Breast epithelium (tissue), 4 donors: Measurements from ENCODE around the gene RXFP1. TPM values are rescaled to one million over a fixed set of nuclear protein-coding genes. Genes with fewer than 3 reads are reported as not detected.

Source experiments
- DNase-seq, 2 donors: peaks; one replicate each; pipeline ENCODE4 v3.0.0-alpha.2; 2019; ENCODE audit warnings: low spot score in 2 of 2
- H3K27ac ChIP-seq, 2 donors: fragments of 200-600 bp; sonication (generic) in 1 of 2; one replicate each; pipeline ENCODE4 v1.5.1; 2016 to 2019; ENCODE audit warnings: mild to moderate bottlenecking in 1 of 2
- H3K27me3 ChIP-seq, 2 donors: fragments of 200-600 bp; sonication (generic) in 1 of 2; one replicate each; pipeline versions ENCODE4 v1.5.1 to v1.6.0; 2017 to 2019; ENCODE audit warnings: control low read depth in 1 of 2, mild to moderate bottlenecking in 1 of 2
- H3K36me3 ChIP-seq: fragments of 200-600 bp; one replicate; pipeline ENCODE4 v1.5.1; 2019
- H3K4me1 ChIP-seq, 2 donors: fragments of 200-600 bp; sonication (generic); one replicate each; pipeline ENCODE4 v1.5.1; 2016 to 2019; ENCODE audit warnings: control low read depth in 1 of 2
- H3K4me3 ChIP-seq, 3 donors: fragments of 200-600 bp; sonication (generic); 1 replicate in 2 of 3; 2 replicates in 1 of 3; pipeline ENCODE4 v1.5.1; 2016 to 2019; ENCODE audit warnings: mild to moderate bottlenecking in 3 of 3, moderate library complexity in 2 of 3
- H3K9me3 ChIP-seq, 2 donors: fragments of 200-600 bp; sonication (generic) in 1 of 2; one replicate each; pipeline ENCODE4 v1.5.1; 2016 to 2019; ENCODE audit warnings: control low read depth in 1 of 2
- CTCF ChIP-seq, 3 donors: fragments of 450-650 bp; IDR thresholded peaks; one replicate each; pipeline ENCODE4 v1.5.1; 2016 to 2017; ENCODE audit warnings: antibody characterized with exemption in 3 of 3, mild to moderate bottlenecking in 3 of 3, moderate library complexity in 3 of 3
- POLR2A ChIP-seq: fragments of 450-650 bp; IDR thresholded peaks from one replicate; pipeline ENCODE4 v1.6.1; 2016; ENCODE audit warnings: antibody characterized with exemption, mild to moderate bottlenecking, moderate library complexity
- POLR2AphosphoS5 ChIP-seq, 3 donors: sonication (generic); formaldehyde crosslinking; IDR thresholded peaks; one replicate each; pipeline ENCODE4 v1.6.1; 2017; ENCODE audit warnings: antibody characterized with exemption in 3 of 3
- intact Hi-C: fragments of 100-400 bp; cut with DNase I; formaldehyde crosslinking; loops from one replicate; pipeline ENCODE4 v1.15.1; 2023; ENCODE audit warnings: low total_unique reads
- total RNA-seq, 3 donors: library from RNA; depleted of rRNA; stranded (reverse); fragments of >200 nt; gene quantifications; one replicate each; pipeline ENCODE4 v1.1.0, GENCODE V29; 2016

The RXFP1 gene
- total RNA-seq, 3 donors from 2014 or later, result 0.15 TPM; not detected in 2

- no peak overlapping the region for H3K4me3 ChIP-seq
- no peaks in the 10 kb centered on the region for H3K36me3 ChIP-seq
- intact Hi-C loops, result no loop called here
- no peak overlapping the region for H3K27ac ChIP-seq
- no peaks in the 10 kb centered on the region for H3K4me1 ChIP-seq
- H3K27me3 ChIP-seq, result no peaks in the 10 kb centered on the region
- no peak for TF ChIP-seq POLR2A
- no peak for TF ChIP-seq CTCF (IDR thresholded peaks at IDR 0.05)
- TF ChIP-seq POLR2AphosphoS5 (IDR thresholded peaks at IDR 0.05), result no peak
- no peaks in the 10 kb centered on the region for H3K9me3 ChIP-seq
- DNase-seq, result no peak
These were observed 58.4 kb downstream of the RXFP1 start for GRCh38 chr4:158580064-158580463.

GRCh38 chr4:158581161-158581560 is 59.5 kb downstream of the RXFP1 start:
- no peak for TF ChIP-seq CTCF (IDR thresholded peaks at IDR 0.05)
- no peak for TF ChIP-seq POLR2A
- no peak for TF ChIP-seq POLR2AphosphoS5 (IDR thresholded peaks at IDR 0.05)
- Histone ChIP-seq H3K36me3 (no peaks in the 10 kb centered on the region), H3K4me1 (no peaks in the 10 kb centered on the region), H3K27ac (no peak overlapping the region), H3K4me3 (no peak overlapping the region), H3K27me3 (no peaks in the 10 kb centered on the region), H3K9me3 (no peaks in the 10 kb centered on the region)
- no peak for DNase-seq
- intact Hi-C loops, result no loop called here

GRCh38 chr4:158586881-158587280 is 65.2 kb downstream of the RXFP1 start:
- Histone ChIP-seq H3K9me3 (no peaks in the 10 kb centered on the region), H3K4me1 (no peaks in the 10 kb centered on the region), H3K4me3 (no peak overlapping the region), H3K27ac (no peak overlapping the region), H3K36me3 (no peaks in the 10 kb centered on the region), H3K27me3 (no peaks in the 10 kb centered on the region)
- TF ChIP-seq POLR2AphosphoS5 (IDR thresholded peaks at IDR 0.05) (no peak), CTCF (IDR thresholded peaks at IDR 0.05) (no peak), POLR2A (no peak)
- DNase-seq, result no peak
- intact Hi-C loops, result no loop called here

- no peak for TF ChIP-seq CTCF (IDR thresholded peaks at IDR 0.05)
- TF ChIP-seq POLR2A, result no peak
- TF ChIP-seq POLR2AphosphoS5 (IDR thresholded peaks at IDR 0.05), result no peak
These were observed 66.6 kb downstream of the RXFP1 start for GRCh38 chr4:158588285-158588684.

GRCh38 chr4:158588777-158589176 is 67.1 kb downstream of the RXFP1 start:
- Histone ChIP-seq H3K9me3 (no peaks in the 10 kb centered on the region), H3K4me1 (no peaks in the 10 kb centered on the region), H3K27me3 (no peaks in the 10 kb centered on the region), H3K4me3 (no peak overlapping the region), H3K36me3 (no peaks in the 10 kb centered on the region), H3K27ac (no peak overlapping the region)
- intact Hi-C loops, result no loop called here
- no peak for TF ChIP-seq CTCF (IDR thresholded peaks at IDR 0.05)
- TF ChIP-seq POLR2A, result no peak
- TF ChIP-seq POLR2AphosphoS5 (IDR thresholded peaks at IDR 0.05), result no peak
- DNase-seq, result no peak

More at GRCh38 chr4:158588285-158588684, 66.6 kb downstream of the RXFP1 start:
- Histone ChIP-seq H3K9me3 (no peaks in the 10 kb centered on the region), H3K27me3 (no peaks in the 10 kb centered on the region), H3K4me1 (no peaks in the 10 kb centered on the region), H3K27ac (no peak overlapping the region), H3K4me3 (no peak overlapping the region), H3K36me3 (no peaks in the 10 kb centered on the region)
- intact Hi-C loops, result no loop called here
- no peak for DNase-seq
